ENCODE results near the gene RTL10. TPM values are rescaled to one million over a fixed set of nuclear protein-coding genes. Genes with fewer than 3 reads are reported as not detected.

Gene RTL10
- total RNA-seq, 1 donor from 2014 or later = 16.6 TPM

DNA sequence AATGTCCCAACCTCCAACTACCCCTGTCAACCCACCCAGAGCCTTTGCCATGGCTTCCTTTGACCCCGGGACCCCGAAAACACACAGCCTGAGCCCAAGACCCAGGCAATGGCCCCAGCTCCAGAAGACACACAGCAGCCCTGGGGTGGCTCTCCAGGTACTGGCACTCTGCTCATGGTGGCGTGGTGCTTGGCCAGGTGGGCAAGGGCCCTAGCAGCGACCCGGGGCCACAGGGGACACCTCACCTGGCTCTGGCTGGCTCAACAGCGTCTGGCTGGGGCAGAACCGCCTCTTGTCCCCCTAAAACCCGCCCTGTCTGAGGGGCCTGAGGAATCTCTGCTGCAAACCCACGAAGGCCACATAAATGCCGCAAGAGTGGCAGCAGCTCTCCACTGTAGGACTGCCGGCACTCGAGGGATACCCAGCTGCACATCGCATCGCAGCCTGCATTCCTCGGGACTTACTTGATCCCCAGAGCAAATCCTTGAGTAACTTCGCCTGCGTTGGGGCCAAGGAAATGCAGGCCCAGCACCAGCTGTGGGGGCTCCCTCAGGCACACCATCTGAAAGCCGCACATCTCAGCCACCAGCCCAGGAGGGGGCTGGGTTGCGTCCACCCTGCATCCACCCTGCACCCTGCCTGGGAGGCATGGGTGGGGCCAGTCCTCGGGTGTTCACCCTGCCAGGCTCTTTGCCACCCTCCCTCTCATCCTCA is 23.1 kb upstream of the RTL10 start:
- Mint-ChIP-seq H3K9me3 (no peaks in the 10 kb centered on the region), H3K4me1 (ENCODE audit: low read depth) (peaks cover 3% of the 10 kb centered on the region), H3K27me3 (ENCODE audit: low read depth) (no peaks in the 10 kb centered on the region), H3K36me3 (ENCODE audit: low read depth) (no peaks in the 10 kb centered on the region), H3K4me3 (ENCODE audit: low read depth) (no peak overlapping the region), H3K27ac (no peak overlapping the region)
- no peak for DNase-seq (ENCODE audit: low spot score)
- intact Hi-C loops (cut with micrococcal nuclease) = no loop called here

DNA sequence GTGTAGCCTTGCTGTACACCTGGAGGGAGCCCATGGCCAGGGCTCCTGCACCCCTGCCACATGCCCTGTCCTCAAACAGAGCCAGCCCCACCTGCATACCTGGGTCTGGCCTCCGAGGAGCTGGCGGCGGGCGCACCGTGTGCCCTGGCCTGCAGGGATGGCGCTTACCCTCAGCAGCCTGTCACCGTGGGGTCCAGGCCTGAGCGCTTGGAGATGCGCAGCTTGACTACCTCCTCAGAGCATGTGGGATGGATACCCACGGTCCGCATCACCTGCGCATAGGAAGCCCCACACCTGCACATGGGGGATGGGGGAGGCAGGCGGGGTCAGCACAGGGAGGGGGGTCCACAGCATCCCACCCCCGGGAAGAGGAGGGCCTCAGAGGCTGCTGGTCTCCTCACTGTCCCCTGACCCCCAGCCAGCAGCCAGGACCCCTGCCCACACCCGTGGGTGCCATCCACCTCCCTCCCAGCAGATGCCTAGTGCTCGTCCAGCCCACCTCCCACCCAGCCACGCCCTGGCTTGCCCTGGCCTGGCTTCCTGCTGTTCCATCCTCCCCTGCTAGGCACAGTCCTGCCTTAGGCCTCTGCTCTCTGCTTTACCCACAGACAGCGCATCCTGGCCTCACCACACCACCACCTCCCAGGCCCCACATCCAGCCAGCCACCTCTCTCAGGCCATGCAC is 22.4 kb upstream of the RTL10 start:
- H3K4me1 Mint-ChIP-seq (ENCODE audit: low read depth) = peaks cover 3% of the 10 kb centered on the region
- intact Hi-C loops (cut with micrococcal nuclease) = no loop called here
- no peak overlapping the region for H3K27ac Mint-ChIP-seq
- no peak for DNase-seq (ENCODE audit: low spot score)
- H3K36me3 Mint-ChIP-seq (ENCODE audit: low read depth) = no peaks in the 10 kb centered on the region
- H3K9me3 Mint-ChIP-seq = no peaks in the 10 kb centered on the region
- H3K27me3 Mint-ChIP-seq (ENCODE audit: low read depth) = no peaks in the 10 kb centered on the region
- H3K4me3 Mint-ChIP-seq (ENCODE audit: low read depth) = no peak overlapping the region

DNA sequence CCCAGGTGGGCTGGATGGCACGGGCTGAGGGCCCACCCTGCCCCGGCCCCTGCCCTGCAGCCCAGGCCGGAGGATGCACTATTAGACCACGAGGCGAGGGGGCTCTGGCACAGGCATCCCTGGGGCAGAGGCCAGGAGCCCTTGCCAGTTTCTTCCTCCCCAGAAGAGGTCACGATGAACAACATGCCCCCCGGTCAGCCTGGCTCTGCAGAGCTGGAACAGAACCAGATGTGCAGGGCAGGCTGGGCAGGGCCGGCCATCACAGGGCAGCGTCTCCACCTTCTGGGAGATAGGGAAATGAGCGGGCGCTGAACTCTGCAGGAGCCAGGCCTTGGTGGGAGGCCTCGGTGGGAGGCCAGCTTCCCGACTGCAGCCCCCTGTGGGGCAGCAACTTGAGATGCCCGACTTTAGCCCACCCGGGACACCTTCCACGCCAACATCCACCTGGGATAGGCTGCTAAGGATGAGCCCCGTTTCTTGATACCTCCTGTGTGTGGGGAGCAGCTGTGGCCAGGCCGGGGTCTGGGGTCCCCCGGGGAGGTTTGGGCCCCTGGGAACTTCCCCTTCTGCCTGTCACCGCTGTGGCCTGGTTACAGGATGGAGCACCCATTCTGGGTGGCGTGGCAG is 21.8 kb upstream of the RTL10 start:
- Mint-ChIP-seq H3K4me3 (ENCODE audit: low read depth) (no peak overlapping the region), H3K9me3 (no peaks in the 10 kb centered on the region), H3K27ac (no peak overlapping the region), H3K36me3 (ENCODE audit: low read depth) (no peaks in the 10 kb centered on the region), H3K4me1 (ENCODE audit: low read depth) (peaks cover 3% of the 10 kb centered on the region), H3K27me3 (ENCODE audit: low read depth) (no peaks in the 10 kb centered on the region)
- intact Hi-C loops (cut with micrococcal nuclease) = no loop called here
- DNase-seq (ENCODE audit: low spot score) = no peak

DNA sequence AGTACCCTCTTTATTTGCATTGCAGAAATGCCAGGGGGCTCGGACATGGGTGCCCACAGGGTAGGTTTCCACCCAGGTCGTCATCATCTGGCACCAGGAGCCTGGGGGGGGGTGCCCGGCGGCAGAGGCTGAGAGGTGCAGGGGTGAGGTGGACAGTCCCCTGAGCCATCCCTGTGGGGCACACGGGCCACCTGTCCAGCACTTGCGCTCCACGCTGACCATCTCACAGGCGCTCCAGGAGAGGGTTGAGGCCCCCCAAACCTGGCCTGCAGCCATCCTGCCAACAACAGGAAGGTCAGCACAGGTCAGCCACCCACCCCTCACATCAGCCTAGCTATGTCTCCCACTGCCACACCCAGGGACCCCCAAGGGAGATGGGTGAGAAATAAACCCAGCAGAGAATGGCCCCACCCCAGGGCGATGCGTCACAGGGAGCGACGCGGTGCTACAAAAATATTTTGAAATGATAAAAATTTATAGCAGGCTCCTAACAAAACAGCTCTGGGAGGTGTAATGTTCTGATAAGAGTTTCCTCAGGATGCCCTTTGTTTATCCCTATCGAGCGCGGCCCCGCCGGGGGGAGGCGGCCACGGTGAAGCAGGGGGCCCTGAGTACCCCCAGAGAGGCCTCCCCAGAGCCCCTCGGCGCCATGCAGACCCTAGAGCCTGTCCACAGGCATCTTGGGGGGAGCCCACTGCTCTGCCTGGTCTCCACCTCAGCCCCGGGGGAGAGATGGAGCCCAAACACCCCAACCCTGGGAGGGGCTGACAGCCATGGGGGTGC is 21.0 kb upstream of the RTL10 start:
- Mint-ChIP-seq H3K27me3 (ENCODE audit: low read depth) (no peaks in the 10 kb centered on the region), H3K4me3 (ENCODE audit: low read depth) (no peak overlapping the region), H3K9me3 (no peaks in the 10 kb centered on the region), H3K4me1 (ENCODE audit: low read depth) (peaks cover 3% of the 10 kb centered on the region), H3K36me3 (ENCODE audit: low read depth) (no peaks in the 10 kb centered on the region), H3K27ac (no peak overlapping the region)
- no peak for DNase-seq (ENCODE audit: low spot score)
- intact Hi-C loops (cut with micrococcal nuclease) = no loop called here

DNA sequence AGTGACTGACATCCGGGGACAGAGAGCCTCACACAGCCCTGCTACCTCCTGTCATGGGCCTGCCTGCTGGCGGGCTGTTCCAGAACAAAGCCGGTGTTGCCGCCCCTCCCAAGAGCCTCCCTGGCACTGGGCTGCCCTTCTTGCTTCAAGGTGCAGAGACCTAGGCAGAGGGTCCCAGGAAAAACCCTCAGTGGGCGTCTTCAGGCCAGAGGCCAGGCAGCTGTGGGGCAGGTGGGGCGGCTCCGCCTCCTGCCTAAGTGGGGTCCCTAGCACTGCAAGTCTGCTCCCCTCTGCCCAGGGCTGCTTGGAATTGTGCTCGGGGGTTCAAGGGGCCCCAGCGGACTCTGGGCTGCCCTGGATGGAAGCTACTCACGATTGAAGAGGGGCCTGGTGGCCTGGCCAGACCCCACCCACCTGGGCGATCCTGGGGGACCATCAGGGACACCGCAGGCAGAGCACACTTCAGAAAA is 20.4 kb upstream of the RTL10 start:
- Mint-ChIP-seq H3K9me3 (no peaks in the 10 kb centered on the region), H3K4me3 (ENCODE audit: low read depth) (no peak overlapping the region), H3K27ac (no peak overlapping the region), H3K27me3 (ENCODE audit: low read depth) (no peaks in the 10 kb centered on the region), H3K36me3 (ENCODE audit: low read depth) (no peaks in the 10 kb centered on the region), H3K4me1 (ENCODE audit: low read depth) (peaks cover 3% of the 10 kb centered on the region)
- intact Hi-C loops (cut with micrococcal nuclease) = no loop called here
- no peak for DNase-seq (ENCODE audit: low spot score)

DNA sequence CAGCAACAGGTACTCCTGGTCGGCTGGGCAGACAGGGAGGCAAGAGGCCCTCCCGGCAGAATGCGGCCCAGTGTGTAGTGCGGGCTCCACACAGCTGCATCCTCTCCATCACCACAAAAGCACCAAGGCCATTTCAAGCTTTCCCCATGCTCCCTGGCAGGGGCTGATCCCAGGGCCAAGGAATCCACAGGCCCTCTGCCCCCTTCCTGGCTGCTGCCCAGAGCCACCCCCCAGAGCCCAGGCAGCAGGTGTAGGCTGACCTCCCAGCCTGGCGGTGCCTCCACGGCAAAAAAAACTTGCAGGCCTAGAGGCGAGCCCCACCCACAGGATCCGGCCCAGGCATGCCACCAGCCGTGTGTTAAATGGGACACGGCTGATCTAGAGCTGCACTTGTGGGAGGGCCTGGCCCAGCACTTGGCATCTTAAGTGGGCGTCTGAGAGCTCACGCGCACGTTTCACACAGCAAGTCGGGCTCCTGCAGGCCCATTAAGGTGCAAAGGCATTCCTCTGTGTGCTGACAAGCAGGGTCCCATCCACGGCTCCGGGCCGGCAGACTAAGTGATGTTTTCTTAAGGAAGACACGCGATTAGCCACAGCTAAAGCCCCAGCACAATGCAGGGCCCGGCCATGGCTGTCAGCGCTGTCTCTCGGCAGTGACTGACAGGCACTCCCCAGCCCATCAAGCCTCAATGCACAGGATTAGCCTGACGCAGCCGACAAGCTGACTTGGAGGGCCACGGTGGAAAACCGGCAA is 19.8 kb upstream of the RTL10 start:
- H3K4me3 Mint-ChIP-seq (ENCODE audit: low read depth) = no peak overlapping the region
- no peak for DNase-seq (ENCODE audit: low spot score)
- no peak overlapping the region for H3K27ac Mint-ChIP-seq
- intact Hi-C loops (cut with micrococcal nuclease) = no loop called here
- no peaks in the 10 kb centered on the region for H3K27me3 Mint-ChIP-seq (ENCODE audit: low read depth)
- H3K4me1 Mint-ChIP-seq (ENCODE audit: low read depth) = peaks cover 3% of the 10 kb centered on the region
- no peaks in the 10 kb centered on the region for H3K36me3 Mint-ChIP-seq (ENCODE audit: low read depth)
- H3K9me3 Mint-ChIP-seq = no peaks in the 10 kb centered on the region

DNA sequence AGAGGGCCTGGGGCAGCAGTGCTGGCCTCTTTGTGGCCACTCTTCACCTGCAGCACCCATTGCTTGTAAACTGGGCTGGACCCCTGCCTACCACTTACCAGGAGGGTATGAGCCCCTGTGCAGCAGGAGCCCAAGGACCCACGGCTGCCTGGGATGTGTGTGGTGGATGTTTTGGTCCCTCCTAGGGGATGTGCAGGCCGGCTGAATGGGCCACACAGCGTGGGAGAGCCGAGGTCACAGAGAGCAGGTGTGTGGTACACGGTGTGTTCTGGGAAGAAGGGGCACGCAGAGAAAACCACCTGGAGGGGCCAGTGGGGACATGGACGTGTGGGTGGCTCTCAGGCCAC is 19.3 kb upstream of the RTL10 start:
- peaks cover 3% of the 10 kb centered on the region for H3K4me1 Mint-ChIP-seq (ENCODE audit: low read depth)
- H3K9me3 Mint-ChIP-seq = no peaks in the 10 kb centered on the region
- intact Hi-C loops (cut with micrococcal nuclease) = no loop called here
- H3K27ac Mint-ChIP-seq = no peak overlapping the region
- no peaks in the 10 kb centered on the region for H3K27me3 Mint-ChIP-seq (ENCODE audit: low read depth)
- no peak overlapping the region for H3K4me3 Mint-ChIP-seq (ENCODE audit: low read depth)
- no peak for DNase-seq (ENCODE audit: low spot score)
- H3K36me3 Mint-ChIP-seq (ENCODE audit: low read depth) = no peaks in the 10 kb centered on the region

DNA sequence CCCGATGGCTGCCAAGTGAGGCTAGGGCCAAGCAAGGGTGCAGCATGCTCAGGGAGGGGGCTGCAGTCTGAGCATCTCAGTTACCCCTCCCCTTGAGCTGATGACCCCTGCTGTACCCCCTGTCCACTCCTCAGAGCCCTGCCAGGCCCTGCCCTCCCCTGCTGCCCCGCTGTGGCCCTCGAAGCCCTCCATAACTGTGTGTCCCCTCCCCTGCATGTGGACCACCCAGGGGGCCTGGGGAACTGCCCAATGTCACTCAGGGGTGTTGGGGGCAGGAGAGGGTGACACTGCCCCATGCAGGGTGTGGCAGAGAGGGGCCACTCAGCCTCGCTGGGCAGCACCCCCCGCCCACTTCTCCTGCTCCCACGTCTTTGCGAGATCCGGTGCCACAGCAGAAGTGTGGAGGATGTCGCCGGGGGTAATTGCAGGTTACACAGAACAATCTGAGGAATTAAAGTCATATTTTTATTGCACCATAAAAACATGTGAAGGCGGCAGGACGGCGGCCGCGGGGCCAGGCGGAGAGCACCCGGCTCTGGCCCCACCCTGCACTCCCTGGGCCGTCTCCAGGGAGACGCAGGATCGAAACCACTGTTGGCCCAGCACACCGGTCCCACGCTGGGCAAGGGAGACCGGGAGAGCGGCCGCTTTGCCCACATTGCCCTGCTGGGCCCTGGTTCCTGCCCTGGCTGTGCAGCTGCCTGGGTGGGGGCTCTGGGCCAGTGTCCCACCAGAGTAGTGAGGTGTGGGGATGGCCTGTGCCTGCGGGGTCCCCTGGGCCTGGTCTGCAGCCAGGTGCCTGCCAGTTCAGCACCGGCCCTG is 18.7 kb upstream of the RTL10 start:
- no peaks in the 10 kb centered on the region for H3K36me3 Mint-ChIP-seq (ENCODE audit: low read depth)
- H3K4me3 Mint-ChIP-seq (ENCODE audit: low read depth) = no peak overlapping the region
- intact Hi-C loops (cut with micrococcal nuclease) = no loop called here
- H3K4me1 Mint-ChIP-seq (ENCODE audit: low read depth) = peaks cover 3% of the 10 kb centered on the region
- DNase-seq (ENCODE audit: low spot score) = no peak
- H3K27me3 Mint-ChIP-seq (ENCODE audit: low read depth) = no peaks in the 10 kb centered on the region
- H3K27ac Mint-ChIP-seq = no peak overlapping the region
- H3K9me3 Mint-ChIP-seq = no peaks in the 10 kb centered on the region

DNA sequence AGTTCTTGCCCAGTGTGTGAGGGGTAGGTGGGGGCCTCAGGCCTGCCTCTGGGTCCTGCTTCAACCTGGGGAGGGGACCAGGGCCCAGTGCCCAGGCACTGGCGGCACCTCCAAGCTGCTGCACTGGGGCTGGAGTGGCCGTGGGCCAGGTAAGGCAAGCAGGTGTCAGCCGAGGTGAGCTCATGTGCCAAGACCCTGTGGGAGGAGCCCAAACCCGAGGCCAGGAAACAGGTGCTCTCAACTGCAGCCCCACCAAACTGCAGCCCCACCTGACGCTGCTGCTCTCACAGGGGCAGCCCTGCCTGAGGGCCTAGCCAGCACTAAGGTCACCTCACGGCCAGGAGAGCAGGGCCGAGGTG is 18.1 kb upstream of the RTL10 start:
- Mint-ChIP-seq H3K9me3 (no peaks in the 10 kb centered on the region), H3K4me1 (ENCODE audit: low read depth) (peaks cover 3% of the 10 kb centered on the region), H3K27me3 (ENCODE audit: low read depth) (no peaks in the 10 kb centered on the region), H3K36me3 (ENCODE audit: low read depth) (no peaks in the 10 kb centered on the region), H3K27ac (no peak overlapping the region), H3K4me3 (ENCODE audit: low read depth) (no peak overlapping the region)
- DNase-seq (ENCODE audit: low spot score) = no peak
- intact Hi-C loops (cut with micrococcal nuclease) = no loop called here

DNA sequence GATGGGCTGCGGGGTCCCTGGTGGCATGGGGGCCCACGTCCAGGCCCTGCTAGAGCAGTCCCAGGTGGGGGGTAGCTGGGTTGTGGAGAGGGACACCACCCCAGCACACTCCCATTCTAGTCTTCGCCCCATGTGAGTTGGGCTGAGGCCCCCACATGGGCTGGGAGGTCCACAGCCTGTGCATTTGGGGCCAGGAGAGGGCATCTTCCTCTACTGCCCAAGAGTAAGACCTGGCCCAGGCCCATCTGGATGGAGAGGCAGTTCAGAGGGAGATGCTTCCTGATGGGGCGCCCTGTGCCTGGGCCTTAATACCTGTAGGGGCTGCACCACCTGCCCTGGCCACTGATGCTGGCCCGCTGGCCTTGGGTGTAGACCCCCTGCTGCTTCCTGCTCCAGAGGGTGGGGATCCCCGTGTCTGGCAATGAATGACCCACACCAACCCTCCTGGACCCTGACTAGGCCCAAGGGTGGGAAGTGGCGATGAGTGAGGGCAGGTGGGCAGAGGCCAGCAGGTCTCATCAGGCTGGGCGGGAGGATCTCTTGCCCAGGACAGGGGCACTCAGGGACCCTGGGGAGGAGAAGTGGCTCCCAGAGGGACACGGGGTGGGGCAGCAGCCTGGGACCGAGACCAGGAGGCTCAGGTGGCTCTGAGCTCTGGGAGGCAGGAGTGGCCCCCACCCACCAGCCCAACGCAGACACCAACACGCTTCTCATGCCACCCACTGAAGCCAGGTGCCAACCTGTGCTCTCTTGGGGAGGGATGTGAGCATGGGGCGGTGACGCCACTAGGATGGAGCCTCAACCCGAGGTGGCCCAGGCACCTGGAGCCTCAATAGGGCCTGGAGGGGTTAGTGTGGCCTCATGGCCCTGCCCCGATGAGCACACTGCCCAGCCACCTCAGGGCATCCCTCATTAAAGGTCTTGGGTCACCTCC is 17.4 kb upstream of the RTL10 start:
- Mint-ChIP-seq H3K27me3 (ENCODE audit: low read depth) (no peaks in the 10 kb centered on the region), H3K4me3 (ENCODE audit: low read depth) (no peak overlapping the region), H3K27ac (no peak overlapping the region), H3K36me3 (ENCODE audit: low read depth) (no peaks in the 10 kb centered on the region), H3K4me1 (ENCODE audit: low read depth) (peaks cover 3% of the 10 kb centered on the region), H3K9me3 (no peaks in the 10 kb centered on the region)
- intact Hi-C loops (cut with micrococcal nuclease) = no loop called here
- DNase-seq (ENCODE audit: low spot score) = no peak
